SH-SY5Y (cell line): Measurements from ENCODE around the gene CBX5.

Experiments used
- GATA2 ChIP-seq: IDR thresholded peaks from 2 replicates; pipeline ENCODE4 v1.6.1; 2011; ENCODE audit warnings: mild to moderate bottlenecking, low read depth, low read length
- GATA3 ChIP-seq: IDR thresholded peaks from 2 replicates; pipeline ENCODE4 v1.6.1; 2011; ENCODE audit warnings: low read depth, mild to moderate bottlenecking, low read length, moderate library complexity

DNA sequence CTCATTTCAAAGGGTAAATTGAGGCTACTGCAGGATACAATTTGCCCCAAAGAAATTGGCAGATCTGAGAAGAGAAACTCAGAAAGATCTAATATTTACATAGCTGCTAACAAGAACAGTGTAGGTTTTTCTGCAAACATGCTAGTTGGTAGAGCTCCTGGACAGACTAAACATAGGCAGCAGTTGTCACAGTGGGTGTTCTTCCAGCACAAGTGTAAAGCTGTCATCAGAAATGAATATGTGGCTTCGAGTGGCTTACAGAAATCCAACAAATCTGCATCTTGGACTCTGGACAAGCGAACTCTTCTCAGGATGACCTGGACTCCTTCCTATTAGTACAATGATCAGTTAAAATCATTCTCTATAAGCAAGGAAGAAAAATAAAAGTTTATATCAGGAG lies 5.9 kb downstream of the CBX5 start:
- TF ChIP-seq GATA2 (no peak), GATA3 (no peak)
